RWPE2 (cell line): Measurements from ENCODE around the gene CLDN4.

Source experiments
- ATAC-seq: fragments of 200-7000 bp; cut with Tn5 transposase; 3 replicates; pipeline ENCODE4 v1.9.1; 2021; ENCODE audit warnings: low read depth
- DNase-seq: peaks from one replicate; pipeline ENCODE4 v3.0.0-alpha.2; 2020; ENCODE audit warnings: low spot score
- H3K27ac ChIP-seq: fragments of 450-650 bp; 2 replicates; pipeline ENCODE4 v1.5.1; 2017; ENCODE audit warnings: mild to moderate bottlenecking; ENCODE audit not compliant: poor library complexity, severe bottlenecking
- H3K27me3 ChIP-seq: fragments of 250-450 bp; sonication (Bioruptor Pico); 2 replicates; pipeline ENCODE4 v1.5.1; 2021; ENCODE audit warnings: mild to moderate bottlenecking, moderate library complexity; ENCODE audit not compliant: insufficient read depth, poor library complexity, severe bottlenecking
- H3K36me3 ChIP-seq: fragments of 250-450 bp; sonication (Bioruptor Pico); 2 replicates; pipeline ENCODE4 v1.5.1; 2020; ENCODE audit warnings: low read depth, mild to moderate bottlenecking, moderate library complexity
- H3K4me1 ChIP-seq: fragments of 250-450 bp; sonication (Bioruptor Pico); 2 replicates; pipeline ENCODE4 v1.5.1; 2021; ENCODE audit warnings: mild to moderate bottlenecking, moderate library complexity; ENCODE audit not compliant: insufficient read depth, poor library complexity, severe bottlenecking
- H3K4me3 ChIP-seq: fragments of 250-450 bp; sonication (Bioruptor Pico); 2 replicates; pipeline ENCODE4 v1.5.1; 2021; ENCODE audit warnings: mild to moderate bottlenecking, moderate library complexity; ENCODE audit not compliant: severe bottlenecking
- H3K9me3 ChIP-seq: fragments of 250-450 bp; sonication (Bioruptor Pico); 2 replicates; pipeline ENCODE4 v1.5.1; 2021; ENCODE audit warnings: mild to moderate bottlenecking, moderate library complexity; ENCODE audit not compliant: severe bottlenecking
- CTCF ChIP-seq: fragments of 450-650 bp; IDR thresholded peaks from one replicate; pipeline ENCODE4 v1.5.1; 2017; ENCODE audit warnings: mild to moderate bottlenecking, moderate library complexity; ENCODE audit not compliant: poor library complexity, severe bottlenecking

CLDN4 gene

GRCh38 chr7:73827567-73828106 is 3.2 kb upstream of the CLDN4 start:
- ATAC-seq (peak; percentile 30), DNase-seq (no peak)
- H3K9me3 ChIP-seq, result no peaks in the 10 kb centered on the region
- H3K27me3 ChIP-seq, result no peaks in the 10 kb centered on the region
- H3K36me3 ChIP-seq, result no peaks in the 10 kb centered on the region
- TF ChIP-seq CTCF, result no peak
- H3K4me3 ChIP-seq, result no peak overlapping the region
- peak overlapping the region; percentile 65 for H3K27ac ChIP-seq
- H3K4me1 ChIP-seq, result peaks cover 46% of the 10 kb centered on the region

DNA sequence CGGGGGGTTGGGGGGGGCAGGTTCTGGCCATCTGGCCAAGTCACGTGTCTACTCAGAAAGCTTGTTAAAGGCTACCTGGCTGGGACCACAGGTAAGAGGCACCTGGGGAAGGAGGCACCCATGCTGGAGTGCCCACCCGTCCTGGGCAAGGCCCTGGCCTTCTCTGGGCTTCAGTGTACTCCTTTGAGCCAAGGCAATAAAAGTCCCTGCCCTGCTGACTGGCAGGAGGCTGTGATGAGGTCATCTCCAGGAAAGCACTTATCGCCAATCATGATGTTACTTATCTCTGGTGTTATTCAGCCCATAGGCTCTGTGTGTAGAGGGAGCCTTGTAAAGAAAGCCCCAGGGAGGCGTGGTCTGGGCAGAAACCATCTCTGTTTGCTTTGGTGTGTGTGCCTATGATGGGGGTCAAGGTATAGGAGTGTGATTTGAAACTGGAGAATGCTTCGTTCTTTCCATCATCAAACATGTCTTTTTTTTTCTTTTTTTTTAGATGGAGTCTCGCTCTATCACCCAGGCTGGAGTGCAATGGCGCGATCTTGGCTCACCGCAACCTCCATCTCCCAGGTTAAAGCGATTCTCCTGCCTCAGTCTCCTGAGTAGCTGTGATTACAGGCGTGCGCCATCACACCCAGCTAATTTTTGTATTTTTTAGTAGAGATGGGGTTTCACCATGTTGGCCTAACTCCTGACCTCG is 2.5 kb upstream of the CLDN4 start:
- DNase-seq (no peak), ATAC-seq (peak; percentile 43)
- H3K36me3 ChIP-seq, result no peaks in the 10 kb centered on the region
- H3K4me1 ChIP-seq, result peaks cover 46% of the 10 kb centered on the region
- H3K4me3 ChIP-seq, result no peak overlapping the region
- no peaks in the 10 kb centered on the region for H3K27me3 ChIP-seq
- H3K27ac ChIP-seq, result peak overlapping the region; percentile 65
- TF ChIP-seq CTCF, result no peak
- no peaks in the 10 kb centered on the region for H3K9me3 ChIP-seq

DNA sequence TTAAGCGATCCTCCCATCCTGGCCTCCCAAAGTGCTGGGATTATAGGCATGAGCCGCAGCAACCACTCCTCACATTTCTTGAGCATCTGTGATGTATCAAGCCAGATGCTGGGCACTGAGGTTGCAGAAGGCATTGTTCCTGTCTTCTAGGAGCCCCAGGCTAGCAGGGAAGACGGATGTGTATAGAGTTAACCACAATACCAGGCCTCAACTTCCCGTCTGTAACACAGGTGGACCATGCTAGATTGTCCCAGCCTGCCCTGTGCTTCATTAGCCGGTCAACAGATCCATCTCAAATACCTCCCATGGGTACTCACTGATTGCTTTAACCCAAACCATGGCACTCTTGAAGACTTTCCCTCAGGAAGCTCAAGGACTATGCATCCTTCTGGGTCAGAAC is 1.8 kb upstream of the CLDN4 start:
- ATAC-seq (no peak), DNase-seq (no peak)
- Histone ChIP-seq H3K9me3 (no peaks in the 10 kb centered on the region), H3K27me3 (no peaks in the 10 kb centered on the region), H3K4me1 (peaks cover 47% of the 10 kb centered on the region), H3K27ac (peak overlapping the region; percentile 65), H3K4me3 (no peak overlapping the region), H3K36me3 (no peaks in the 10 kb centered on the region)
- TF ChIP-seq CTCF, result no peak

GRCh38 chr7:73829505-73829904 is 1.3 kb upstream of the CLDN4 start:
- H3K36me3 ChIP-seq, result no peaks in the 10 kb centered on the region
- no peaks in the 10 kb centered on the region for H3K9me3 ChIP-seq
- ATAC-seq (no peak), DNase-seq (no peak)
- peaks cover 47% of the 10 kb centered on the region for H3K4me1 ChIP-seq
- no peak overlapping the region for H3K4me3 ChIP-seq
- peak overlapping the region; percentile 65 for H3K27ac ChIP-seq
- no peaks in the 10 kb centered on the region for H3K27me3 ChIP-seq
- TF ChIP-seq CTCF, result no peak
